Fibroblast of gingiva (primary cell): ENCODE results near the gene SLC6A1.

Experiments used
- DNase-seq: peaks from one replicate; pipeline ENCODE4 v3.0.0-alpha.2; 2011; ENCODE audit warnings: low read depth

SLC6A1 gene

DNA sequence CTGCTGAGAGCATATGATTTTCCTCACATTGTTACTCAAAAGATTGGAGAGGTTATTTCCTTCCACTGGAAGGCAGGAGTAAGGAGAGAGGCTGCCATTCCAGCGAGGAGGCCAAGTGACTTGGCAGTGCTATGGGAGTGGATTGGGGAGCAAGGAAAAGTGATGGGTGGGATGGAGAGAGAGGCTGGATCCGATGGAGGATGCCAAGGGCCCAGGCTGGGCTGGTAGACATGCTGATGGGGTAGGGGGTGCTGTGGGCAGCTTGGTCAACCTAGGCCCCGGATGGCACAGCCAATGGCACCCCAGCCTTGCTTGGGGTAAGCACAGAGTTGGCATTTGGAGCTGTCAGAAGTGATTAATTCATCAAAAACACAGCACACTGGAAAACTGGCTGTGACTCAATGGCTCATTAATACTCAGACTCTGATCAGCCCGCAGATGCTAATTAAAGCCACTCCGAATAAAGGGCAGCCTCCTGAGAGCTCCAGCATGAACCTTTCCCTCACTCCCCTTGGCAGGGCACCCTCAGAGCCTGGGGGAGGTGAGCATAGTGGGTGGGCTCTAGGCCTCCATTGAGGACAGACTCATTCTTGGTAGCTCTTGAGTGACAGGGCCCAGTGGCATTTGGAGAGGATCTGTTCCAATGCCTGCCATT is 22.1 kb upstream of the SLC6A1 start:
- no peak for DNase-seq

- DNase-seq = no peak
Observed at GRCh38 chr3:10972072-10972782, 20.3 kb upstream of the SLC6A1 start.

DNA sequence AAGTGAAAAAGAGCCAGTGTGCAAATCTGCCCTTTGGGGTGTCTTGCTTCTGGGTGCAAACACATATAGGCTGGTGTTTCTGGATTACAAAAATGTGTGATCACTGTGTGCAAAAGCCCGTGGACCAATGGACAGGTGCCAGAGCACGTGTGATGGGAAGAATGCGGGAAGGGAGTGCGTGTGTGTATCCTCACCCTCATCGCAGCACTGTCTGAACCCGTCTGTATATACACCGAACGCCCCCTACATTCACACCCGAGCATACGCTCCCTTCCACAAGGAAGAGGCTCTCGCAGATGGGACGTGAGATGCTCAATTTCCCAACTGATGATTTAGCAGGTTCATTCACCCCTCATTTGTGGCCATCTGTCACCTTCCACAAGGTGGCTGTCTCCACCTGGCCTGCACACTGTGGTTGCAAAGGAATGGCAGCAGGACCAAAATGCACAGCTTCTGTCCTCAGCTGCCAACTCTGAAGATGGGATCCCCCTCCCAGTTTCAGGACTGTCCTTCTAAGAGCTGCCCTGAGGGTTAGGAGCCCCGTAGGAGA is 19.4 kb upstream of the SLC6A1 start:
- DNase-seq = no peak

DNA sequence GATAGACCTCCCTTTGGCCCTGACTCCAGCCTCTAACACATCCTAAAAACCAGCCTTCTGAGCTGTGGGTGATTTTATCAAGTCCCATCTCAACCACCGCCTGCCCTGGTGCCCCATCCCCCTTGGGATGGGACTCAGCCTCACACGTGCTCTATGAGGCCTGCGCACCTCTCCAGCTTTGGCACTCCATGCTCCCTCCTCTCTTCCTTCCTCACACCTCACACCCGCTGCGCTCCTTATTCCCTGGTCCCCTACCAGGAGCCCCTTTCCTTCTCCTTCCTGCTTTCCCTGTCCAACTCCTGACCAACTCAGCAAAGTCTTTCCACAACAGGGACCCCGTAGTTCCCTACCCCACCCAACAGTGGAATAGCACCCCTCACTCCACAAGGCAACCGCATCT is 18.4 kb upstream of the SLC6A1 start:
- DNase-seq = no peak

- no peak for DNase-seq
Observed at GRCh38 chr3:10974746-10975375, 17.7 kb upstream of the SLC6A1 start.

GRCh38 chr3:10975695-10976234 is 16.8 kb upstream of the SLC6A1 start:
- no peak for DNase-seq

GRCh38 chr3:10976770-10977169 is 15.8 kb upstream of the SLC6A1 start:
- DNase-seq = no peak

DNA sequence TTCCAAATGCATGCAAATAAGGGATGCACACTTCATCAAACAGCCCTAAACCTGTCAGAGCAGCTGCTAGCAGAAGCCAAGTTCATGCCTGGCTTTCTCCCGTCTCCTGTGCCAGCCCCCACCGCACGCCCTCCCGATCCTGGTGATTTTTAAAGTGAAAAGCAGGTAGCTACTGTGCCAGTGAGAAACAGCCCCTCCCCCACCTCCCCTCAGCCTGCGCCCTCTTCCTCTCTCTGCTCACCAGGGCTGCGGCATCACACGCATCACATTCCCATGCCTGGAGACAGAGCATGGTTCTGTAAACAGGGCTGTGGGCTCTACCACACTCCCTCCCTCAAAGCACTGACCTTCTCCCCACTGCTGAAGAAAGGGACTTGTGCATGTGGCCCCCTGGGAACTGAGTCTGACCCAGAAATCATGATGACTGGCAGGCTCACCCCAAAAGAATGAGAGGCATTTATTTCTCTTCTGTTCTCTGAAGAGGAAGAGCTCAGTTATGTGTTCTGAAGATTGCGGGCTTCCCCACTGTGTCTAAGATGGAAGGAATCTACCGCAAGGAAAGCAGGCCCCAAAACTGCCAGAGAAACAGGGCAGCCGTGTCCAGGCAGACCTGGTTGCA is 14.5 kb upstream of the SLC6A1 start:
- no peak for DNase-seq

DNA sequence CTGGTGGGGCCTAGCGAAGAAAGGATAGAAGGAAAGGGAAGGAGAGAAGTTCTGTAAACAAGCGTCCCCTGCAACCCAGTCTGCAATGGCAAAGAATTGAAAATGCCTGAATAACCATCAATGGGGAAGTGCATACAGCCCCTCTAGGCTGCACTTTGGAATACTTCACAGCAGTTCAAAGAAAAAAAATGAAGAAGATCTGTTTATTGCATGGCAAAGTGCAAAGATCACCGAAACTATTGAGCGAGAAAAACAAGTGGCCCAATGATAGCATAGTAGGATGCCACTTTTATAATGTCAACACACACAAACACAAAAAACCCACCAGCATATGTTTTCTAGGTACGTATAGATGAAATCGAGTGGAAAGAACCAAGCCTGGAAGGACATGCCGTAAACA is 13.6 kb upstream of the SLC6A1 start:
- no peak for DNase-seq

- DNase-seq = no peak
Observed at GRCh38 chr3:10980312-10980711, 12.2 kb upstream of the SLC6A1 start.

- DNase-seq = no peak
Observed at GRCh38 chr3:10981031-10981430, 11.5 kb upstream of the SLC6A1 start.

DNA sequence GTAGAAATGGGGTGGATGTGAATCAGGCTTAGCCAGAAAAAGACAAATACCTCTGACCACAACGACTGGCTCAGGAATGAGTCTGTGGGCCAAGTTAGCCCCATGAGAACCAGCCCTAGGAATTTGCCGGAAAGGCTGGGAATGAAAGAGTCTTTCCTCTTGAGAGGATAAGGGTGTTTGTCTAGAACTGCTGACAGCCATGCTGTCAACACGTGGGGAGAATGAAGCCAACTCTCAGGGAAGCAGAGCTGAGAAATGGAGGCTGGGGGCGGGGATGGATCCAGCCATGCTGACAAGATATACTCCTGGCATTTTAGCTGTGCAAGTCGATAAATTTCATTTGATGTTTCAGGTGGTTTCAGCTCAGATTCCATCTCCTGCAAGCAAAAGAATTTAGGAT is 10.6 kb upstream of the SLC6A1 start:
- no peak for DNase-seq

GRCh38 chr3:10982782-10983181 is 9.8 kb upstream of the SLC6A1 start:
- no peak for DNase-seq

- no peak for DNase-seq
Observed at GRCh38 chr3:10983219-10983916, 9.2 kb upstream of the SLC6A1 start.

- DNase-seq = no peak
Observed at GRCh38 chr3:10984371-10984896, 8.1 kb upstream of the SLC6A1 start.

DNA sequence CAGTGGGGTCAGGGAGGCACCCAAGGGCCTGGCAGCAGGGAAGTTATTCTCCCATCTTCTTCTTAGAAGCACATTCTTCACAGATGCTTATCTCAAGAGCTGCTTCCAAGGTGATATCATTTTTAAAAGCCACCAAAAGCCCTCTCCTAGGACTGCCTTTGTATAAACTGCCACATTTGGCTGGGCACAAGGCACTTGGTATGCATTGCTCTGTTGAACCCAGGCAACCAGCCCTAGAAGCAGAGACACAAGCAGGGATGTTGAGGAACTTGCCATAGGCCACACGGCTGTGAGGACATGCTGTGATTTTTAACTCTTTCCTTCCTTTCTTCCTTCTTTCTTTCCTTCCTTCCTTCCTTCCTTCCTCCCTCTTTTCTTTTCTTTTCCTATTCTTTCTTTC is 7.4 kb upstream of the SLC6A1 start:
- DNase-seq = no peak

DNA sequence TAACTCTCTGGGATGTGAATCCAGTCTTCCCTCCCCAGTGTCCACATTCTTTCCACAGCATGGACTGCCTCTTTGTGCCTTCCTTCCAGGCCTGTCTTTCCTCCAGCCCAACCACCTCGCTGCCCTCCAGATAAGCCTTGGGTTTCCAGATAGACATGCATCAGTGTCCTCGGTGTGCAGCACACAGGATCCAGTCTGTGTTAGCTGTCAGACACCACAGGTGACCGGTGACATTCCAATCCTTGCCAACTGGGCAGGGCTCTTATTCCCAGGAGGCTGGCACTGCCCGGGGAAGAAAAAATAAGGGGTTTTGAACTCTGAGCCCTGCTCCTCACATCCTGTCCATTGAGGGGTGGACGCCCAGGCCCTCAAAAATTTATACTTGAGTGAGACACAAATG is 6.0 kb upstream of the SLC6A1 start:
- DNase-seq = no peak

- no peak for DNase-seq
Observed at GRCh38 chr3:10988001-10988665, 4.4 kb upstream of the SLC6A1 start.

GRCh38 chr3:10988991-10989484 is 3.5 kb upstream of the SLC6A1 start:
- DNase-seq = no peak

GRCh38 chr3:10992943-10993728 is 588 bp downstream of the SLC6A1 start:
- DNase-seq = no peak
